Activated CD8-positive, alpha-beta T cell treated with anti-CD3 and anti-CD28 coated beads for 36 hours (primary cell): ENCODE results near the gene AADACL4. TPM values are rescaled to one million over a fixed set of nuclear protein-coding genes. Genes with fewer than 3 reads are reported as not detected.

Experiments
- ATAC-seq: fragments of 200-7000 bp; cut with Tn5 transposase; one replicate; pipeline ENCODE4 v1.10.0; 2021; ENCODE audit warnings: mild to moderate bottlenecking, moderate library complexity
- CTCF ChIA-PET: fragments of 350-600 bp; sonication (Branson Sonifier 250); formaldehyde crosslinking; loops from one replicate; lab custom pipeline; 2021; ENCODE audit warnings: antibody characterized with exemption; lab: Charles Lee
- POLR2A ChIA-PET: fragments of 350-600 bp; sonication (Branson Sonifier 250); formaldehyde crosslinking; loops from one replicate; lab custom pipeline; 2021; ENCODE audit warnings: antibody characterized with exemption; lab: Charles Lee
- DNase-seq: peaks from one replicate; pipeline ENCODE4 v3.0.0-alpha.2; 2020
- H3K27ac Mint-ChIP-seq: one replicate; pipeline ENCODE4 v1.8.0; 2021; ENCODE audit warnings: mild to moderate bottlenecking, mixed read lengths
- H3K27me3 Mint-ChIP-seq: one replicate; pipeline ENCODE4 v1.8.0; 2021; ENCODE audit warnings: mixed read lengths
- H3K36me3 Mint-ChIP-seq: one replicate; pipeline ENCODE4 v1.8.0; 2021; ENCODE audit warnings: low read depth, mixed read lengths
- H3K4me1 Mint-ChIP-seq: one replicate; pipeline ENCODE4 v1.8.0; 2021; ENCODE audit warnings: low read depth, mixed read lengths
- H3K4me3 Mint-ChIP-seq: one replicate; pipeline ENCODE4 v1.8.0; 2021; ENCODE audit warnings: mild to moderate bottlenecking, moderate library complexity, mixed read lengths
- H3K9me3 Mint-ChIP-seq: one replicate; pipeline ENCODE4 v1.8.0; 2021; ENCODE audit warnings: mixed read lengths
- intact Hi-C: fragments of 100-400 bp; cut with micrococcal nuclease; formaldehyde crosslinking; loops from one replicate; pipeline ENCODE4 v1.10.0; 2022
- total RNA-seq, 2 experiments: library from RNA; stranded (reverse); gene quantifications; one replicate each; pipeline ENCODE4 v1.2.3, GENCODE V29; 2021
- TF ChIP-seq, protein P1 (sequence below): fragments of 200-600 bp; IDR thresholded peaks from one replicate; pipeline ENCODE4 v1.8.0; 2022; ENCODE audit warnings: antibody characterized with exemption, mild to moderate bottlenecking

Gene AADACL4
- total RNA-seq, 2 experiments from 2014 or later = not detected

DNA sequence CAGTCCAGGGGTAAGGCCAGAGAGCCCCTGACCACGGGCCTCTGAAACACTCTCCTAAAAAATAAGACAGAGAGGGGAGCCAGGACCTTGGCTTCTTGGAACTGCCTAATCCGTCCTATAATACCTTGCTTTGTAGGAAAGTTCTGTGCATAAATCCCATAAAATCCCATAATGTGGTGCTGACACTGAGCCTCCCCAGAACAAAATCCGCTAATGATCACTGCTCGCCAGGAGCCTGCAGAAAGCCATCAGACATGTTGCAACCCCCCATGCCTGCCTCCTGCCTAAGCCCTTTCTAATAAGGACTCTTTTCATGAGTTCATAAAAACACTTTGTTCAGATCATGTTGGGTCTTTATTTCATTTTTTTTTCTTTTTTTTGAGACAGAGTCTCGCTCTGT is 16.6 kb upstream of the AADACL4 start:
- Mint-ChIP-seq H3K9me3 (no peaks in the 10 kb centered on the region), H3K27me3 (peaks cover 1% of the 10 kb centered on the region), H3K36me3 (no peaks in the 10 kb centered on the region), H3K4me3 (no peak overlapping the region), H3K27ac (no peak overlapping the region), H3K4me1 (peaks cover 8% of the 10 kb centered on the region)
- DNase-seq = no peak
- intact Hi-C loops = loop anchor here (10.0 kb wide), 1 partner anchor 312 kb away; no protein-coding TSS in a partner anchor
- TF ChIP-seq, protein P1, sequence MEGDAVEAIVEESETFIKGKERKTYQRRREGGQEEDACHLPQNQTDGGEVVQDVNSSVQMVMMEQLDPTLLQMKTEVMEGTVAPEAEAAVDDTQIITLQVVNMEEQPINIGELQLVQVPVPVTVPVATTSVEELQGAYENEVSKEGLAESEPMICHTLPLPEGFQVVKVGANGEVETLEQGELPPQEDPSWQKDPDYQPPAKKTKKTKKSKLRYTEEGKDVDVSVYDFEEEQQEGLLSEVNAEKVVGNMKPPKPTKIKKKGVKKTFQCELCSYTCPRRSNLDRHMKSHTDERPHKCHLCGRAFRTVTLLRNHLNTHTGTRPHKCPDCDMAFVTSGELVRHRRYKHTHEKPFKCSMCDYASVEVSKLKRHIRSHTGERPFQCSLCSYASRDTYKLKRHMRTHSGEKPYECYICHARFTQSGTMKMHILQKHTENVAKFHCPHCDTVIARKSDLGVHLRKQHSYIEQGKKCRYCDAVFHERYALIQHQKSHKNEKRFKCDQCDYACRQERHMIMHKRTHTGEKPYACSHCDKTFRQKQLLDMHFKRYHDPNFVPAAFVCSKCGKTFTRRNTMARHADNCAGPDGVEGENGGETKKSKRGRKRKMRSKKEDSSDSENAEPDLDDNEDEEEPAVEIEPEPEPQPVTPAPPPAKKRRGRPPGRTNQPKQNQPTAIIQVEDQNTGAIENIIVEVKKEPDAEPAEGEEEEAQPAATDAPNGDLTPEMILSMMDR = no peak
- no peak for ATAC-seq
- ChIA-PET CTCF (no interaction called here), POLR2A (no interaction called here)

DNA sequence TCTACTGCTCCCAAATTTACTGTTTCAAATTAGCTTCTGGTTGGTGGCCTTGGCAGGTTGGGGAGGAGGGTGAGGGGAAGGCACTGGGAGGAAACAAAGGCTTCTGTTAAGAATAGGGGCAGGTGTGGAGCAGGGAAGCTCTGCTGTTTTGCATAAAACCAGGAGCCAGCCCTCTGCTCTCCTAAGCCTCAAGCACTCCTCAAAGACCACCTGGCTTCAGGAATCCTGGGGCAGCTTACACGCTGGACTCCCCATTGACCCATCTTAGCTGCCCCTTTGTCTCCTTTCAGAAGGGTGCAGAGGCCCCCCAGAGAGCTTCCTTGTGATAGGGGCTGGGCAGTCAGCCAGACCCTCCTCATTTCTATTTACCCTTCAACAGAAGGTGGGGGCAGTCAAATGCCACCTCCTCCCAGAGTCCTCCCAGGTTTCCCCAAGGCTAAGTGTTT is 14.4 kb upstream of the AADACL4 start:
- no peak overlapping the region for H3K27ac Mint-ChIP-seq
- peaks cover 5% of the 10 kb centered on the region for H3K4me1 Mint-ChIP-seq
- no peak overlapping the region for H3K4me3 Mint-ChIP-seq
- DNase-seq (no peak), ATAC-seq (no peak)
- TF ChIP-seq, protein P1 = no peak
- ChIA-PET CTCF (interaction anchor here (1.2 to 1.8 kb wide), 2 partner anchors 9 to 30 kb away, joined by 5 to 6 read pairs; no protein-coding TSS in a partner anchor), POLR2A (interaction anchor here (0.6 to 1.3 kb wide), 3 partner anchors 9 to 414 kb away, joined by 3 to 5 read pairs (median 4); no protein-coding TSS in a partner anchor)
- intact Hi-C loops = loop anchor here (10.0 kb wide), 1 partner anchor 315 kb away; no protein-coding TSS in a partner anchor
- H3K36me3 Mint-ChIP-seq = no peaks in the 10 kb centered on the region
- peaks cover 7% of the 10 kb centered on the region for H3K27me3 Mint-ChIP-seq
- no peaks in the 10 kb centered on the region for H3K9me3 Mint-ChIP-seq

DNA sequence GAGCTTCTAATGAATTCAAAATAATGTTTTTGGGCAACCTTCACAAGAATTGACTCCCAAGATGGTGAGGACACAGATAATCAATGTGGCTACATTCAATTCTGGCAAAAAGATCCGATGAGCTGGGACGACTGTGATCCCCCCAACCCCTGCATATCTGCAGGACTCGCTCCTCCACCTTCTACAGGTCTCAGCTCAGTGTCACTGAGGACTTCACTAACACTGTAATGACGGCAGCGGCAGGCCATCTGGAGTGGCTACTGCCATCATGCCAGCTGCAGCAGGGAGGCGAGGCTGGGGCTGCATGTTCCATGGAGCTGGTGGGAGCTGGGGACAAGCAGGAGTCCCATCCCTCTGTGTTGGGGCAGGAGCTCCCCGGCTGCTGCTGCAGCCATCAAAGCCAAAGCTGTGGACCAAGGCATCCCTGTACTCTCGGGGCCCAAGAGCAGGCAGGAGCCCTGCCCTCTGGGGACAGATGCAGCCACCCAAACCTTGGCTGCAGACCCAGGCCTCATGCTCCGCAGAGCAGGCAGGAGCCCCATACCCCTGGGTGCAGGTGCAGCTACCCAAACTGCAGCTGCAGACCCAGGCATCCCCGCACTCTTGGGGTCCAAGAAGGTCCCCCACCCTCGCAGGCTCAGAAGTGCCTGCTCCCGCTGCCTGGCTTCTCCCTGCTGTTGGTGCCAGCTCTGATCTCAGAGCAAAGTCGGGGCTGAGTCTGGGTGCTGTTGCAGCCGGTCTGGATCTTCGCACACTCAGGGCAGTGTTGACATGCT is 13.7 kb upstream of the AADACL4 start:
- intact Hi-C loops = loop anchor here (10.0 kb wide), 1 partner anchor 315 kb away; no protein-coding TSS in a partner anchor
- no peaks in the 10 kb centered on the region for H3K36me3 Mint-ChIP-seq
- H3K9me3 Mint-ChIP-seq = no peaks in the 10 kb centered on the region
- CTCF ChIA-PET = interaction anchor here (1.2 to 1.8 kb wide), 2 partner anchors 10 to 29 kb away, joined by 5 to 6 read pairs; no protein-coding TSS in a partner anchor
- ATAC-seq (no peak), DNase-seq (no peak)
- TF ChIP-seq, protein P1 = no peak
- H3K27me3 Mint-ChIP-seq = peaks cover 7% of the 10 kb centered on the region
- H3K4me3 Mint-ChIP-seq = no peak overlapping the region
- POLR2A ChIA-PET = interaction anchor here (1.1 to 1.3 kb wide), 2 partner anchors 10 to 414 kb away, joined by 4 to 5 read pairs; no protein-coding TSS in a partner anchor
- no peak overlapping the region for H3K27ac Mint-ChIP-seq
- peaks cover 5% of the 10 kb centered on the region for H3K4me1 Mint-ChIP-seq

DNA sequence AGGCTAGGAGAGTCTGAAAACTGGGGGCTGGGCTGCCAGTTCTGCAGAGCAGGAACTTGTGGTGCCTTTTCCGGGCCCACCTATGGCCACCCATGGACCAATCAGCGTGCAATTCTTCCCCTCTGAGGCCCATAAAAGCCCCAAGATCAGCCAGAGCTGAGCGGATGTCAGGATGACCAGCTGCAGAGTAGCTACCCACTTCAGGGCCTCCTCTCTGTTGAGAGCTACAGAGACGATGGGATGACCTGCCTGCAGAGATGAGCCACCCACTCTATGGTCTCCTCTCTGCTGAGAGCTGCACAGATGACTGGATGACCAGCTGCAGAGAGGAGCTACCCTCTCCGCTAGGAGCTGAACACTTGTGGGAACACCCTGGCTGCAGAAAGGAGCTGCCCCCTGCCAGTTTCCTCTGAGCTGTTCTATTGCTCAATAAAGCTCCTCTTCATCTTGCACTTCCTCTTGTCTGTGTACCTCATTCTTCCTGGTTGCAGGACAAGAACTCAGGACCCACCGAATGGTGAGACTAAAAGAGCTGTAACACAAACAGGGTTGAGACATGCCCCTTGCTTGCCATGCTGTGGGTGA is 12.8 kb upstream of the AADACL4 start:
- CTCF ChIA-PET = interaction anchor here (2.3 kb wide), 1 partner anchor 28 kb away, joined by 12 read pairs; no protein-coding TSS in a partner anchor
- Mint-ChIP-seq H3K4me1 (peaks cover 5% of the 10 kb centered on the region), H3K36me3 (no peaks in the 10 kb centered on the region), H3K27ac (no peak overlapping the region), H3K9me3 (no peaks in the 10 kb centered on the region), H3K27me3 (peaks cover 7% of the 10 kb centered on the region), H3K4me3 (no peak overlapping the region)
- intact Hi-C loops = no loop called here
- DNase-seq = no peak
- TF ChIP-seq, protein P1 = no peak
- no peak for ATAC-seq
- POLR2A ChIA-PET = interaction anchor here (1.1 kb wide), 1 partner anchor 13 kb away, joined by 3 read pairs; the partner anchor contains the start of gene DHRS3
